GM11168 (cell line): ENCODE measurements around the gene CLEC17A.

Experiments used
- in situ Hi-C: fragments of 300-500 bp; cut with MboI; formaldehyde crosslinking; loops from one replicate; pipeline ENCODE4 v1.12.0; 2022; ENCODE audit warnings: low sequenced_read_pairs; ENCODE audit not compliant: unreplicated experiment

Gene CLEC17A

DNA sequence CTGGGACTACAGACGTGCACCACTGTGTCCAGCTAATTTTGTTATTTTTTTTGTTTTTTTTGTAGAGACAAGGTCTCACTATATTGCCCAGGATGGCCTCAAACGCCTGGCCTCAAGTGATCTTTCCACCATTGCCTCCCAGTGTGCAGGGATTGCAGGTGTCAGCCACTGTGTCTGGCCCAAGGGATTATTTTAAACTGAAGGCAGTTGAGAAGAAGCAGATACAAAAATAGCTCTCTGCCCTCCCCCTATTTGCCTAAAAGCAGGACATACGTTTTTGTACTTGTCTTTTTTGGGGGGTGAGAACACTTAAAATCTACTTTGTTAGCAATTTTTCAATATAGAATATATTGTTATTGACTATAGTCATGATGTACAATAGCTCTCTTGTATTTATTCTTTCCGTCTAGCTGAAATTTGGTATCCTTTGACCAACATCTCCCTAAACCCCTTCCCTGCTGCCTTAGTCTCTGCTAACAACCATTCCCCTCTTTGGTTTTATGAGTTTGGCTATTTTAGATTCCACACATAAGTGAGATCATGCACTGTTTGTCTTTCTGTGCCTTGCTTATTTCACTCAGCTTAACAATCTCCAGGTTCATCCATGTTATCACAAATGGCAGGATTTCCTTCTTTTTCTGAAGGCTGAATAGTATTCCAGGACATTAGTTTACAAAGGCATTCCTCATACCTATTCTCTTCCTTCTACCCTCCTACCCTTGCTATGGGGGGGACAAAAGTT is 56.8 kb downstream of the CLEC17A start:
- in situ Hi-C loops, result no loop called here

DNA sequence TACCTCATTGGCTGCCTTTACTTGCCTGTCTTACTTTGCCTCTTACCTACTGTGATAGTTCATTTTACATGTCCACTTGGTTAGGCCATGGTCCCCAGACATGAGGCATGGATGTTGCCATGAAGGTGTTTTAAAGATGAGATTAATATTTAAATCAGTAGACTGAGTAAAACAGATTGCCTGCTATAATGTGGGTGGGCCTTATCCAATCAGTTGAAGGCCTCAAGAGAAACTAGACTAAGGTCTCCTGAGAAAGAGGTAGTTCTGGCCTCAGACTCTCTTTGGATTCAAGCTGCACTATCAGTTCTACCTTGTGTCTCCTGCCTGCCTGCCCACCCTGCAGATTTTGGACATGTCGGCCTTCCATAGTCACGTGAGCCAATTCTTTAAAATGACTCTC is 65.6 kb downstream of the CLEC17A start:
- in situ Hi-C loops, result no loop called here

DNA sequence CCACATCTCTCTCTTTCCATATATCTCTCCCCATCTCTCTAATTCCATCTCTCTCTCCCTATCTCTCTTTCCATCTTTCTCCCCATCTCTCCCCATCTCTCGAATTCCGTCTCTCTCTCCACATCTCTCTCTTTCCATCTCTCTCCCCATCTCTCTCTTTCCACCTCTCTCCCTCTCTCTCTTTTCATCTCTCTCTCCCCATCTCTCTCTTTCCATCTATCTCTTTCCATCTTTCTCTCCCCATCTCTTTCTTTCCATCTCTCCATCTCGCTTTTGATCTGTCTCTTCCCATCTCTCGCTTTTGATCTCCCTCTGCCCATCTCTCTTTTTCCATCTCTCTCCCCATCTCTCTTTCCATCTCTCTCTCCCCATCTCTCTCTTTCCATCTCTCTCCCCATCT is 66.1 kb downstream of the CLEC17A start:
- in situ Hi-C loops, result no loop called here

DNA sequence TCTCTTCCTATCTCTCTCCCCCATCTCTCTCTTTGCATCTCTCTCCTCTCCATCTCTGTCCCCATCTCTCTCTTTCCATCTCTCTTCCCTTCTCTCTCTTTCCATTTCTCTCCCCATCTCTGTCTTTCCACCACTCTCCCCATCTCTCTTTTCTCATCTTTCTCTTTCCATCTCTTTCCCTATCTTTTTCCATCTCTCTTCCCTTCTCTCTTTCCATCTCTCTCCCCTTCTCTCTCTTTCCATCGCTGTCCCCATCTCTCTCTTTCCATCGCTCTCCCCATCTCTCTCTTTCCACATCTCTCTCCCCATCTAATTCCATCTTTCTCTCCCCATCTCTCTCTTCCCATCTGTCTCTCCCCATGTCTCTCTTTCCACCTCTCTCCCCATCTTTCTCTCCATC is 67.3 kb downstream of the CLEC17A start:
- in situ Hi-C loops, result no loop called here

DNA sequence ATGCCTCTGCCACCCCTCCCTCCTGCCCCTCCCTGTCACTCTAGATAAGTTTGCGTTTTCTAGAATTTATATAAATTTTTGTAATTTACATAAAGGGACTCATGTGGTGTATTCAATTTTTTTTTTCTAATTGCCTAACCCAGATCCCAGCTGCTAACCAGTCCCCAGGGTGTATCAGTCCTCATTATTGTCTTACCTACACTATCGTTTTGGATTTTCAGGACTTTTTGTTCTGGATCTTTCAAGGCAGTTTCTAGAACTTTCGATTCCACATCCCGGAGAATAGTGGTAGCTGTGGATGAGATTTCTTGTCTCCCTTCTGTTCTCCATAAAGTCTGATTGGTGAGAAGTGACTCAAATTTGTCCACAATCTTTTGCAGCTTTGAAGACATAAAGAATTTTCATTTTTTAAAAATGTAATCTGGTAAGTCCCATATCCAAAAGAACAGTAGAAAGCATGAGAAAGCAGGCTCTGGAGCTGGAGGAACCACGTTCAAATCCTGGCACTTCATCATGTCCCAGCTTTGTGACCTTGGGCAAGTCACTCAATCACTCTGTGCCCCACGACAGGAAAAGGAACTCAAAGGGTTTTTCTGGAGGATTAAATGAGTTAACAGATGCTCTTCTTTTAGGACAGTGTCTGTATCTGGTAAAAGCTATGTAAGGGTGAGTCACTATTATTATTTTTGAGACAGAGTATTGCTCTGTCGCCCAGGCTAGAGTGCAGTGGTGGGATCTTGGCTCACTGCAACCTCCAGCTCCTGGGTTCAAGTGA is 72.1 kb downstream of the CLEC17A start:
- in situ Hi-C loops, result no loop called here

DNA sequence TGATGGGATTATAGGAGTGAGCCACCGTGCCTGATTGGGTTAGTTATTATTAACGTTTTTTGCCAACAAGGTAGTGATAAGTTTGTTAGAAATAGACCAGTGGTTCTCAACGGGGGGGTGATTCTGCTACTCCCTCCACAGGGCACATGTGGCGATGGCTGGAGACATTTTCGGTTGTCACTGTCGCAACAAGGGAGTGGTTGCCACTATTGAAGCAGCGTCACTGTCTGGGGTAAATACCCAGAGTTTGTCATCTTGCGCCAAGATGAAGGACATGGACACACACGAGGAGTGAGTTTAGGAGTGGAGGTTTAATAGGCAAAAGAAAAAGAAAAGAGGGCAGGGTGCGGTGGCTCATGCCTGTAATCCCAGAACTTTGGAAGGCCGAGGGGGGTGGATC is 72.8 kb downstream of the CLEC17A start:
- in situ Hi-C loops, result no loop called here

DNA sequence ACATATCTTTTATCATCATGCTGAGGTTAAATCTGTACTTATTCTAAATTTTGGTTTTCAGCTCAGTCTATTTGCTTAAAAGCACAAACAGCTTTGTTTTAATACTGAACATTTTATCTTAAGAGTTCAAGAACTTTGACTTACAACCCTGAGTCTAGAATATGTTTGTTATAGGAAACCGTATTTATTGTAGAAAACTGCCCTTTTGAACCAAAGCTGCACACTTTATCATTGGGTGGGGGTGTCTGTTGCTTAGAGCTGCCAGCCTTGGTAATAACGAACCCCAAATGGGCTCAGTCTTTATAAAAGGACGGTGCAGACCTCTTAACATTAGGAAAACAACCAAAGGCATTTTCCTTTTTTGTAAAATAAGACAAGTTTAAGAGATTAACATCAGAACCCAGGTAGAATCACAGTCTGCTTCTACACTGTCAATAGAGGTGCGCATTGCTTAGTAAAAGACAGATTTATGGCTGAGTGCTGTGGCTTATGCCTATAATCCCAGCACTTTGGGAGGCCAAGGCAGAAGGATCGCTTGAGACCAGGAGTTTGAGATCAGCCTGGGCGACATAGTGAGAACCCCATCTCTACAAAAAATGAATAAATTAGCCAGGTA is 77.1 kb downstream of the CLEC17A start:
- in situ Hi-C loops, result no loop called here

DNA sequence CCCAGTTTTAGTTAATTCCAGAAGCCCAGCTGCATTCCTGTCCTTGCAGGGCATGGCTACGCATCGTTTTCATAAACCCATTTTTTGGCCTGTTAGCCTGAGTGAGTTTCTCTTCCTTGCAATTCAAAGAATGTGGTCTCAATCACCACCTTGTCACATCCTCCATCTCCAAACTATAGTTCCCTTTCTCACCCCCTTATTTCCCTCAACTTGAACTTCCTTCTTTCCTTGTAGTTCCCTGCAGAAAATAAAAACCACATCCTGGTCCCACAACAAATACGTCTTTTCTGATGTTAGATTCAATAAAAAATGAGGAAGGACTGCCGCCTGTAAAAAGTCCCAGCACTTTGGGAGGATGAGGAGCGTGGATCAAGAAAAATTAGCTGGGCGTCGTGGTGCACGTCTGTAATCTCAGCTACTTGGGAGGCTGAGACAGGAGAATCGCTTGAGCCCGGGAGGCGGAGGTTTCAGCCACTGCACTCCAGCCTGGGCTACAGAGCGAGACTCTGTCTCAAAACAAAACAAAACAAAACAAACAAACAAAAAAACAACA is 78.6 kb downstream of the CLEC17A start:
- in situ Hi-C loops, result no loop called here
